ENCODE measurements around the gene ARMC9.
"Not testable (repeated sequence)": the region's sequence is repeated elsewhere in the genome, so short reads cannot be mapped to it uniquely, and the experiment has no call there.

ARMC9 gene

DNA sequence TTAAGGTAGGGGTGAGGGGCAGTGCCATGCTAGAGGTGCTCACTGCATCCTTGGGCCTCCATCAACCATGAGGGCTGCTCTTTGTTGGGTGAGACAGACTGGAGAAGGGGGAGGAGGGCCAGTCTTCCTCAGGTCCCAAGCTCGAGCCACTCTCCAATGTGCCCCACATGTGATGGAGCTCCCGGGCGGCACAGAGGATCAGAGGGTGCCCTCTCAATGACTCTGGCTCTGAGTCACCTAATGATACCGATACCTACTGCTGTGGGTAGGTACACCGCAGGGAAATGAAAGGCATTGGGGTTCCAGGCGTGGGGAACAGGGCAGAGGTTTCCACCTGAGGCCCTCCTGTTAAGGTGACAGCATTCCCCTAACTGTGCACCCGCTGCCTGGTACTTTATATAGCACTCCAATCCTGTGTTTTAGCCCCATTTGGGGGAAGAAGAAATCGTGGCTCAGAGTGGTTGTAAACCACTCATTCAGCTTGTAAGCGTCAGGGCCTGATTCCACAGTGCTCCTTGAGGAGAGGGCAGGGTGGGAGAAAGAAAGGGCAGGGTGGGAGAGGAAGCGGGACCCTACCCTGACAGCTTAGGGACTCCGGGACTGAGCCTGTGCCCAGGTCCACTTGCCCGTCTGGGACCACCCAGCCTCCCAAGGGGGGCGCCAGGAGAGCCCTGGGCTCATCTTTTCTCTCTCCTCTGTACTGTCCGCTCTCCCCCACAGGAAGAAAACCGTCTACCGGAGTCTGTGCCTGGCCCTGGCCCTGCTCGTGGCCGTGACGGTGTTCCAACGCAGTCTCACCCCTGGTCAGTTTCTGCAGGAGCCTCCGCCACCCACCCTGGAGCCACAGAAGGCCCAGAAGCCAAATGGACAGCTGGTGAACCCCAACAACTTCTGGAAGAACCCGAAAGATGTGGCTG lies 198.8 kb downstream of the ARMC9 start:
- peaks cover 25% of the 10 kb centered on the region for H3K36me3 ChIP-seq (ENCODE audit: control insufficient read depth, insufficient read depth, low read length)
- no peaks in the 10 kb centered on the region for H3K9me3 ChIP-seq (ENCODE audit: control insufficient read depth, insufficient read depth, low read length)
- no peaks in the 10 kb centered on the region for H3K27me3 ChIP-seq (ENCODE audit: control insufficient read depth, insufficient read depth, low read length)
- no peak overlapping the region for H3K9ac ChIP-seq (ENCODE audit: low read depth, low read length)
- H3K4me1 ChIP-seq (ENCODE audit: control insufficient read depth, insufficient read depth, low read length) = peaks cover 8% of the 10 kb centered on the region
- peak overlapping the region; percentile 76 for H3K4me3 ChIP-seq (ENCODE audit: low read depth, low read length)

DNA sequence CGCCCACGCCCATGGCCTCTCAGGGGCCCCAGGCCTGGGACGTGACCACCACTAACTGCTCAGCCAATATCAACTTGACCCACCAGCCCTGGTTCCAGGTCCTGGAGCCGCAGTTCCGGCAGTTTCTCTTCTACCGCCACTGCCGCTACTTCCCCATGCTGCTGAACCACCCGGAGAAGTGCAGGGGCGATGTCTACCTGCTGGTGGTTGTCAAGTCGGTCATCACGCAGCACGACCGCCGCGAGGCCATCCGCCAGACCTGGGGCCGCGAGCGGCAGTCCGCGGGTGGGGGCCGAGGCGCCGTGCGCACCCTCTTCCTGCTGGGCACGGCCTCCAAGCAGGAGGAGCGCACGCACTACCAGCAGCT lies 199.5 kb downstream of the ARMC9 start:
- H3K4me1 ChIP-seq (ENCODE audit: control insufficient read depth, insufficient read depth, low read length) = peaks cover 7% of the 10 kb centered on the region
- H3K4me3 ChIP-seq (ENCODE audit: low read depth, low read length) = no peak overlapping the region
- no peak overlapping the region for H3K9ac ChIP-seq (ENCODE audit: low read depth, low read length)
- no peaks in the 10 kb centered on the region for H3K9me3 ChIP-seq (ENCODE audit: control insufficient read depth, insufficient read depth, low read length)
- H3K27me3 ChIP-seq (ENCODE audit: control insufficient read depth, insufficient read depth, low read length) = no peaks in the 10 kb centered on the region
- H3K36me3 ChIP-seq (ENCODE audit: control insufficient read depth, insufficient read depth, low read length) = peaks cover 25% of the 10 kb centered on the region

DNA sequence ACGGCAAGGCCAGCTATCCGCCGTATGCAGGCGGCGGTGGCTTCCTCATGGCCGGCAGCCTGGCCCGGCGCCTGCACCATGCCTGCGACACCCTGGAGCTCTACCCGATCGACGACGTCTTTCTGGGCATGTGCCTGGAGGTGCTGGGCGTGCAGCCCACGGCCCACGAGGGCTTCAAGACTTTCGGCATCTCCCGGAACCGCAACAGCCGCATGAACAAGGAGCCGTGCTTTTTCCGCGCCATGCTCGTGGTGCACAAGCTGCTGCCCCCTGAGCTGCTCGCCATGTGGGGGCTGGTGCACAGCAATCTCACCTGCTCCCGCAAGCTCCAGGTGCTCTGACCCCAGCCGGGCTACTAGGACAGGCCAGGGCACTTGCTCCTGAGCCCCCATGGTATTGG lies 200.2 kb downstream of the ARMC9 start:
- Histone ChIP-seq H3K36me3 (ENCODE audit: control insufficient read depth, insufficient read depth, low read length) (peaks cover 25% of the 10 kb centered on the region), H3K4me3 (ENCODE audit: low read depth, low read length) (no peak overlapping the region), H3K27me3 (ENCODE audit: control insufficient read depth, insufficient read depth, low read length) (no peaks in the 10 kb centered on the region), H3K9ac (ENCODE audit: low read depth, low read length) (no peak overlapping the region), H3K4me1 (ENCODE audit: control insufficient read depth, insufficient read depth, low read length) (peaks cover 6% of the 10 kb centered on the region), H3K9me3 (ENCODE audit: control insufficient read depth, insufficient read depth, low read length) (no peaks in the 10 kb centered on the region)

DNA sequence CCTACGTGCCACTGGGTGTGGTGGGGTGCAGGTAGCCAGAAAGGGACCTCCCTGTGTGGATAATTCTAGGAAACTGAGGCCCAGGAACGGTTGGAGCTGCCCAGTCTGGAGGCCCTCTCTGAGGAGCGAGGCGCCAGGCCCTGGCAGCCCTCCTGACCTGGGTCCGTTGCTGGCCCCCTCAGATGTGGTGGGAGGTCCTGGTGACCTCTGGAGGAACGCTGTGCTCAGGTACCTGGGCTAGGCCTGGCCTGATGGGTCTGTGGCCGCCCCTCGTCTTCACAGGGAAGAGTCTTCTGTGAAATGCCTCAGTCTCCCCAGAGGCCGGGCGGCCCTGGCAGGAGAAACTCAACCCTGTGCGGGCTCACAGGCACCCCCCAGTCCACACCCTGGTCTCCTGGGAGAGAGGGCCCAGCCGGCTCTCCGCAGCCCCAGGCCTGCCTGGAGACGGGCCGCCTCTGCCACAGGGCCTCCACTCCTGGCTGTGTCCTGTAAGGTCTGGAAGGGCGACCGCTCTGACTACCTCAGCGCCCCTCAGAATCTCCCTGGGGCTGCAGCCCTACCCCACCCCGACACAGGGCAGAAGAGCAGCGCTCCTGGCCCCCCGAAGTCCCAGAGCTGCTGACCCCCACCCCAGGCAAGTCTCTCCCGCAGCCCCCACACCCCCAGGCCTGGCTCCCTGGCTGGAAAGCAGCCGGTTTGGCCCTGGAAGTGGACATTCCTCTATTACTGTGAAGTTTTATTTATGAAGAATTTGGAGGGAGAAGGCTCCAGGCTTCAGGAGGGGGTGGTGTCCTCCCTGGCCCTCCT lies 200.8 kb downstream of the ARMC9 start:
- no peak overlapping the region for H3K9ac ChIP-seq (ENCODE audit: low read depth, low read length)
- no peak overlapping the region for H3K4me3 ChIP-seq (ENCODE audit: low read depth, low read length)
- H3K27me3 ChIP-seq (ENCODE audit: control insufficient read depth, insufficient read depth, low read length) = no peaks in the 10 kb centered on the region
- H3K9me3 ChIP-seq (ENCODE audit: control insufficient read depth, insufficient read depth, low read length) = no peaks in the 10 kb centered on the region
- peaks cover 6% of the 10 kb centered on the region for H3K4me1 ChIP-seq (ENCODE audit: control insufficient read depth, insufficient read depth, low read length)
- peaks cover 25% of the 10 kb centered on the region for H3K36me3 ChIP-seq (ENCODE audit: control insufficient read depth, insufficient read depth, low read length)

DNA sequence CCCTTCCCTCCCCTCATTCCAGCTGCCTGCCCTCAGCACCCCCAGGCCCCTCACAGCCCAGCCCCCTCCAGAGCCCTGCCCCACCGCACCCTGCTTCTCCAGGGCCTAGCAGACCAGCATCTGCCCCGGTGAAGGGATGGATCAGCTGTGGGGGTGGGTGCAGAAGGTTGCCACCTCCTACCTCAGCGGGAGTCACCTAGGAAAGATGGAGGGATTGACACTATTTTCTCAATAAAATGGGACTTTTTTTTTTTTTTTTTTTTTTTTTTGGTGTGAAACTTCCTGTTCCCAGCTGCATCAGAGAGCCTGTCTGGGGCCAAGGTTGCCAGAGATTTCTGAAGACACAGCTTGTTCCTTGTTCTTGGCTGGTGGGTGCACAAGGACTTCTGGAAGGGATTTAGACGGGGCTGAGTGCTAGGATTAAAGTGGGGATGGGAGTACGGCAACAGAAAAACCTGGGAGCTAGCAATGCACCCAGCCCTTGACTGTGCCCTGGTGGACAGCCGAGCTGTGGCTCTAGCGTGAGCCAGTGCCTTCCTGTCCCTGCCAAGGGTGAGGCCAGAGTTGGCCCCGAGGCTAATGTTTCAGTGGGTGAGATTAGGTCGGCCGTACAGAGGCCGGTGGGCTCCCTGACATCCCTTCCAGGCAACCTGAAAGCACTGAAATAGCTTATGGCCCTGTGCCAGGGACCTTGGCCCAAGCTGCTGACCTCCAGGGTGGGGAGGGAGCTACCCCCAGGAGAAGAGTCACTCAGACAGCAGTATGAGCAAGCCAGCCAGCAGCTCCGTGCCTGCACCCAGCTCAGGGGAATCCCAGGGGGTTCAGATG lies 201.6 kb downstream of the ARMC9 start:
- Histone ChIP-seq H3K36me3 (ENCODE audit: control insufficient read depth, insufficient read depth, low read length) (peaks cover 25% of the 10 kb centered on the region), H3K9ac (ENCODE audit: low read depth, low read length) (no peak overlapping the region), H3K4me3 (ENCODE audit: low read depth, low read length) (no peak overlapping the region), H3K27me3 (ENCODE audit: control insufficient read depth, insufficient read depth, low read length) (no peaks in the 10 kb centered on the region), H3K9me3 (ENCODE audit: control insufficient read depth, insufficient read depth, low read length) (no peaks in the 10 kb centered on the region), H3K4me1 (ENCODE audit: control insufficient read depth, insufficient read depth, low read length) (peaks cover under 1% of the 10 kb centered on the region)

DNA sequence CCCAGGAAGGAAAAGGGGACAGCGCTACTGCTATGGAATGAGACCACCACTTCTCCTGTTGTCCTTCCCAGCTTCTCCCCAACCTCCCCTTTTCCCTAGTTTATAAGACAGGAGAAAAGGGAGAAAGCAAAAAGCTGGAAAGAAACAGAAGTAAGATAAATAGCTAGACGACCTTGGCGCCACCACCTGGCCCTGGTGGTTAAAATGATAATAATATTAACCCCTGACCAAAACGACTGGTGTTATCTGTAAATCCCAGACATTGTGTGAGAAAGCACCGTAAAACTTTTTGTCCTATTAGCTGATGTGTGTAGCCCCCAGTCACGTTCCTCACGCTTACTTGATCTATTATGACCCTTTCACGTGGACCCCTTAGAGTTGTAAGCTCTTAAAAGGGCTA lies 202.2 kb downstream of the ARMC9 start:
- H3K27me3 ChIP-seq (ENCODE audit: control insufficient read depth, insufficient read depth, low read length); H3K9ac ChIP-seq (ENCODE audit: low read depth, low read length); H3K4me3 ChIP-seq (ENCODE audit: low read depth, low read length); H3K4me1 ChIP-seq (ENCODE audit: control insufficient read depth, insufficient read depth, low read length); H3K9me3 ChIP-seq (ENCODE audit: control insufficient read depth, insufficient read depth, low read length): not testable (repeated sequence)
- H3K36me3 ChIP-seq (ENCODE audit: control insufficient read depth, insufficient read depth, low read length) = peaks cover 25% of the 10 kb centered on the region

DNA sequence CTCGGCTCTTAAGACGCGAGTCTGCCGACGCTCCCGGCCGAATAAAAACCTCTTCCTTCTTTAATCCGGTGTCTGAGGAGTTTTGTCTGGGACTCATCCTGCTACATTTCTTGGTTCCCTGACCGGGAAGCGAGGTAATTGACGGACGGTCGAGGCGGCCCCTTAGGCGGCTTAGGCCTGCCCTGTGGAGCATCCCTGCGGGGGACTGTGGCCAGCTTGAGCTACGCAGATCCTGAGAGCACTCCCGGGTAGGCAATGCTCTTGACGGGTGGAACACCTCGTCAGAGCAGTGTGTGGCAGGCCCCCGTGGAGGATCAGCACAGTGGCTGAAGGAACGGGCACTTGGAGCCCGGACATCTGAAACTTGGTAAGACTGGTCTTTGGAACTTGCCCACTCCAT lies 202.7 kb downstream of the ARMC9 start:
- peaks cover 25% of the 10 kb centered on the region for H3K36me3 ChIP-seq (ENCODE audit: control insufficient read depth, insufficient read depth, low read length)
- not testable (repeated sequence) for H3K4me1 ChIP-seq (ENCODE audit: control insufficient read depth, insufficient read depth, low read length); H3K9me3 ChIP-seq (ENCODE audit: control insufficient read depth, insufficient read depth, low read length); H3K4me3 ChIP-seq (ENCODE audit: low read depth, low read length); H3K27me3 ChIP-seq (ENCODE audit: control insufficient read depth, insufficient read depth, low read length); H3K9ac ChIP-seq (ENCODE audit: low read depth, low read length)

DNA sequence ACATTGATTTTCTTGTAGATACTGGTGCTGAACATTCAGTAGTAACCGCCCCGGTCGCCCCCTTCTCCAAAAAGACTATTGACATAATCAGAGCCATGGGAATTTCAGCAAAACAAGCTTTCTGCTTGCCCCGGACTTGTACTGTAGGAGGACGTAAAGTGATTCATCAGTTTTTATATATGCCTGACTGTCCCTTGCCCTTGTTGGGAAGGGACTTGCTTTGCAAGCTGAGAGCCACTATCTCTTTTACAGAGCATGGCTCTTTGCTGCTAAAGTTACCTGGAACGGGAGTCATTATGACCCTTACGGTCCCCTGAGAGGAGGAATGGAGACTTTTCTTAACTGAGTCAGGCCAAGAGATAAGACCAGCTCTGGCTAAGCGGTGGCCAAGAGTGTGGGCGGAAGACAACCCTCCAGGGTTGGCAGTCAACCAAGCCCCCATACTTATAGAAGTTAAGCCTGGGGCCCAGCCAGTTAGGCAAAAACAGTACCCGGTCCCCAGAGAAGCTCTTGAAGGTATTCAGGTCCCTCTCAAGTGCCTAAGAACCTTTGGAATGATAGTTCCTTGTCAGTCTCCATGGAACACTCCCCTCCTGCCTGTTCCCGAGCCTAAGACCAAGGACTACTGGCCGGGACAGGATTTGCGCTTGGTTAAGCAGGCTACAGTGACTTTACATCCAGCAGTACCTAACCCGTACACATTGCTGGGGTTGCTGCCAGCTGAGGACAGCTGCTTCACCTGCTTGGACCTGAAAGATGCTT lies 205.2 kb downstream of the ARMC9 start:
- not testable (repeated sequence) for H3K9me3 ChIP-seq (ENCODE audit: control insufficient read depth, insufficient read depth, low read length); H3K27me3 ChIP-seq (ENCODE audit: control insufficient read depth, insufficient read depth, low read length); H3K4me1 ChIP-seq (ENCODE audit: control insufficient read depth, insufficient read depth, low read length)

DNA sequence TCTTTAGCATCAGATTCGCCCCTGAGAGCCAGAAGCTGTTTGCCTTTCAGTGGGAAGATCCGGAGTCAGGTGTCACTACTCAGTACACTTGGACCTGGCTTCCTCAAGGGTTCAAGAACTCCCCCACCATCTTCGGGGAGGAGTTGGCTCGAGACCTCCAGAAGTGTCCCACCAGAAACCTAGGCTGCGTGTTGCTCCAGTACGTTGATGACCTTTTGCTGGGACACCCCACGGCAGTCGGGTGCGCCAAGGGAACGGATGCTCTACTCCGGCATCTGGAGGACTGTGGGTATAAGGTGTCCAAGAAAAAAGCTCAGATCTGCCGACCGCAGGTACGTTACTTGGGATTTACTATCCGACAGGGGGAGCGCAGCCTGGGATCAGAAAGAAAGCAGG lies 205.8 kb downstream of the ARMC9 start:
- H3K4me3 ChIP-seq (ENCODE audit: low read depth, low read length); H3K4me1 ChIP-seq (ENCODE audit: control insufficient read depth, insufficient read depth, low read length): not testable (repeated sequence)

More for the DNA sequence above, 205.2 kb downstream of the ARMC9 start:
- H3K9ac ChIP-seq (ENCODE audit: low read depth, low read length); H3K4me3 ChIP-seq (ENCODE audit: low read depth, low read length): not testable (repeated sequence)
- H3K36me3 ChIP-seq (ENCODE audit: control insufficient read depth, insufficient read depth, low read length) = peaks cover 13% of the 10 kb centered on the region

DNA sequence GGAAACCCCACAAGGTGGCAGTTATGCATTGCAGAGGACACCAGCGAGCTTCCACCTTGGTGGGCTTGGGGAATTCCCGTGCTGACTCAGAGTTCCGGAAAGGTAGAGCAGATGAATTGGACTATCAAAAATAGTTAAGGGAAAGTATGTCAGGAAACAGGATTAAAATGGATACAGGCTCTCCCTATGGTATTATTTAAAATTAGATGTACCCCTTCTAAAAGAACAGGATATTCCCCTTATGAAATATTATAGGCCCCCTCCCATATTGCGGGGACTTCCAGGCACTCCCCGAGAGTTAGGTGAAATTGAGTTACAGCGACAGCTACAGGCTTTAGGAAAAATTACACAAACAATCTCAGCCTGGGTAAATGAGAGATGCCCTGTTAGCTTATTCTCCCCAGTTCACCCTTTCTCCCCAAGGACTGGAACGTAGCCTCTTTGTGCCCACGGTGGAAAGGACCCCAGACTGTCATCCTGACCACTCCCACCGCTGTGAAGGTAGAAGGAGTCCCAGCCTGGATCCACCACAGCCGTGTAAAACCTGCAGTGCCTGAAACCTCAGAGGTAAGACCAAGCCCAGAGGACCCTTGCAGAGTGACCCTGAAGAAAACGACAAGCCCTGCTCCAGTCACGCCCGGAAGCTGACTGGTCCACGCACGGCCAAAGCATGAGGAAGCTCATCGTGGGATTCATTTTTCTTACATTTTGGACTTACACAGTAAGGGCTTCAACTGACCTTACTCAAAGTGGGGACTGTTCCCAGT lies 207.4 kb downstream of the ARMC9 start:
- H3K9me3 ChIP-seq (ENCODE audit: control insufficient read depth, insufficient read depth, low read length); H3K27me3 ChIP-seq (ENCODE audit: control insufficient read depth, insufficient read depth, low read length); H3K4me3 ChIP-seq (ENCODE audit: low read depth, low read length); H3K36me3 ChIP-seq (ENCODE audit: control insufficient read depth, insufficient read depth, low read length); H3K9ac ChIP-seq (ENCODE audit: low read depth, low read length); H3K4me1 ChIP-seq (ENCODE audit: control insufficient read depth, insufficient read depth, low read length): not testable (repeated sequence)

More for the DNA sequence above, 205.8 kb downstream of the ARMC9 start:
- not testable (repeated sequence) for H3K27me3 ChIP-seq (ENCODE audit: control insufficient read depth, insufficient read depth, low read length); H3K9ac ChIP-seq (ENCODE audit: low read depth, low read length); H3K9me3 ChIP-seq (ENCODE audit: control insufficient read depth, insufficient read depth, low read length); H3K36me3 ChIP-seq (ENCODE audit: control insufficient read depth, insufficient read depth, low read length)
